Heart left ventricle (tissue), 13 donors: ENCODE data around the gene ALDH1L1.

Experiments
- CTCF ChIP-seq, 12 donors: fragments of 200-600 bp; sonication (generic) in 4 of 12; IDR thresholded peaks; one replicate each; pipeline versions ENCODE4 v1.5.0 to v1.8.0; 2018 to 2022; ENCODE audit warnings: antibody characterized with exemption in 12 of 12, mild to moderate bottlenecking in 5 of 12
- POLR2A ChIP-seq, 2 donors: fragments of 450-650 bp; IDR thresholded peaks; one replicate each; pipeline ENCODE4 v1.6.1; 2017; ENCODE audit warnings: antibody characterized with exemption in 2 of 2, mild to moderate bottlenecking in 2 of 2, moderate library complexity in 2 of 2
- donor health status: ischemic (EF 13 %, LVEDD 7.1; RV severe dilation, severe dysfunction).
- donor health status: DM: no; HTN: yes; CAD: no.
- donor health status: DM: no; HTN: no; CAD: no.
- donor health status: ischemic (EF 25% LVEDD 6.9; RV normal size, moderate dysfunction).
- donor health status: ischemic (EF 25% LVEDD 5.7; RV mildly dilated, moderate dysfunction).
- donor health status: ischemic (EF 35%, LVEDD 5.7; RV mildly dilated, moderate dysfunction).
- donor health status: nonischemic (EF 11% LVEDD 7.7; RV severe dilation, severe dysfunction).
- donor health status: DM: yes; HTN: yes; CAD: no.
- donor health status: PGD.
- donor health status: ischemic (EF 29% LVEDD 5.4; RV normal size, mild dysfunction).
- donor health status: nonischemic (EF 23%, LVEDD 6.1; RV moderate dilation, normal function).

DNA sequence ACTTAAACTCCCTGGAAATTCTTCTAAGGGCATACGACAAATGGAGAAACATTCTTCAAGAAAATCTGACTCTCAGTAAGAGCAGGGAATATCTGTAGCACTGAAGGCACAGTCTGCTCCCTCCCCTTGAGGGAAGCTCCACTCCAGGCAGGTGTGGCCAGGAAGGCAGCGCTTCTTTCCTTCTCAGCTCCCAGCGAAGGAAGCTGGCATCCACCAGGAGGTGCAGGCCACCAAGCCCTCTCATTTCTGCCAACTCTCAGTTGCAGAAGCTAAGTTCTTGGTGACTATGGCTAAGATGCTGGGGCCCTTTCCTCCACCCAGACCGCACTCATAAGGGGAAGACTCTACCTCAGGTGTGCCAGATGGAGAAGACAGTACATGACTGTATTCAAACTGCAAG is 58.8 kb downstream of the ALDH1L1 start:
- TF ChIP-seq CTCF (IDR thresholded peaks at IDR 0.05) (no peak), POLR2A (IDR thresholded peaks at IDR 0.05) (no peak)
